KG1 (cell line): ENCODE measurements around the gene ROBO1.

Source experiments
- DNase-seq: peaks from one replicate; lab custom pipeline; 2025; lab: John Stamatoyannopoulos, UW

The ROBO1 gene

GRCh38 chr3:79670178-79670577, 97.6 kb downstream of the ROBO1 start:
- DNase-seq = no peak

DNA sequence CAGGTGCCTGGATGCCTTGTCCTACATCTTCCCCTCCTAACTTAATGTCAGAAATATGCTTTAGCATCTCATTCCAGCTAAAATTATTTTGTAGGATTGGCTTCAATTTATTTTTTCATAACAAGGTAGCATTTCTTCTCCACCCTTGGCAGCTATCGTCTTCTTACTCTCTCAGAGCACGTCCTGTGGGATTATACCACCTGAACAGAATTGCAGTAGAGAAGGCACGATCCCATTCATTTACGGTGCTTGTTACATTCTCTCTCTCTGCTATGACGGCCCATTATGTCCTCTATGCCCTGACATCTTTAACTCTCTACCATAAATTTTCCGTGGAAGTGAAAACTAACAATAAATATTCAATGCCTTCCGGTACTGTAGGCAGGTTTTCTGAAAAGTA, 103.3 kb downstream of the ROBO1 start:
- no peak for DNase-seq

- DNase-seq = no peak
These were observed 105.9 kb downstream of the ROBO1 start for GRCh38 chr3:79661896-79662295.

GRCh38 chr3:79657076-79657475, 110.7 kb downstream of the ROBO1 start:
- no peak for DNase-seq

DNA sequence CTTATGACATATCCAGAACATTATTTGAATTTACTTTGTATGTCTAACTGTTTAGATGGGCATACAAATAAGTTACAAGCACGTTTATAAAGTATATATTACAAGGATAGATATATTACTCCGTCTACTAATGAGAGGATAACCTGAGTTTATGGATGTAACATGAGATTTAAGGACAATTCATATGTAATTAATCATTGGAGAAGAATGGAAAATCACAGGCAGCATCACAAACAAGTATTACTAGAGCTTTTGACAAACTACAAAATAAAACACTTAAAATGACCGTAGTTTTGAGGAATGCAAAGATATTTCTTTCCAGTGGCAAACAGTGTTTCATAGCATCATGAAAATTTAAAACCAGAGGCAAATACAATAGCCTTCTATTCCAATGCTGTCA, 113.8 kb downstream of the ROBO1 start:
- DNase-seq = no peak

- DNase-seq = no peak
These were observed 114.5 kb downstream of the ROBO1 start for GRCh38 chr3:79653266-79653830.

- DNase-seq = no peak
These were observed 116.2 kb downstream of the ROBO1 start for GRCh38 chr3:79651536-79652065.

GRCh38 chr3:79639855-79640254, 127.9 kb downstream of the ROBO1 start:
- DNase-seq = no peak

DNA sequence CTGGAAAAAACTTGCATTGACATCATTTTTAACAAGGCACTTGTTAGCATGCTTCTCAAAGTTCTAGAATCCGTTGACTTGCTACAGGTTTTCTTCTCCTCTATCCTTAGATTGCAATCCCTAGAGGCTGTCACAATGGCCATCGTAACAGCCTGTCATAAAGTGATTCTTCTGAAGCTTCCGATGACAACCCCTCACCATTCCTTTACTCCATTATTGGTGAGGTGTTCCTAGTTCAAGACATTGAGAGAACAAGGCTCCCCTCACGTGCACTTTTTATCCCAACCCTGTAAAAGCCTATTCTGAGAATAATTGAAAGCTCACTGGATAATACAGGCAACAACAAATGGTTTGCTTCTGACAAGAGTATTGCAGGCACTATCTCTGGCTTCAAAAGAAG, 131.4 kb downstream of the ROBO1 start:
- DNase-seq = no peak

GRCh38 chr3:79632842-79633241, 135.0 kb downstream of the ROBO1 start:
- DNase-seq = no peak

DNA sequence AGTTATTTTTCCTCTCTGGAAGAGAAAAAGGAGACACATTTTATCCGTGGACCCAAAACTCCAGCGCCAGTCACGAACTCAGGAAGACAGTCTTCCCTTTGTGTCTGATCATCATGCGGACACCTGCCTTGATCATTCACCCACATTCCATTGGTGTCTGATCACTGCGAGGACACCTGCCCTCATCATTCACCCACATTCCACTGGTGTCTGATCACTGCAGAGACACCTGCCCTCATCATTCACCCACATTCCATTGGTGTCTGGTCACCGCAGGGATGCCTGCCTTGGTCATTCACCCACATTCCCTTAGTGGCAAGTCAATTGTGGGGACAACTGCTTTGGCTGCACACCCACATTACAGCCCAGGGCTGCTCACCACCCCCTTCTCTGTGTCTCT, 148.9 kb downstream of the ROBO1 start:
- no peak for DNase-seq

DNA sequence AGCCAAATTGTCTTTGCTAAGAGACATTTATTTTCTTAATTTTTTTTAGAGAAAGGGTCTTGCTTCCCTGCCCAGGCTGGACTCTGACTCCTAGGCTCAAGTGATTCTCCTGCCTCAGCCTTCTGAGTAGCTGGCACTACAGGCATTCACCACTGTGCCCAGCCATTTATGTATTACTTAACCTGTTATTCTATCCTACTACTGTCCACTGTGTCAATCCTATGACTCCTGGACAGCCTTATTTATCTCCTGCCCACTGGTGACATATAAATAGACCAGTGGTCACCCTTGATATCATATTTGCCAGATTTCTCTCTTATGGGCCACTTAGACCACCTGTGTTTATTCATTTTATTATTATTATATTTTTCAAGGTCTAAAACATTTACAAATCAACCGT, 161.4 kb downstream of the ROBO1 start:
- no peak for DNase-seq

DNA sequence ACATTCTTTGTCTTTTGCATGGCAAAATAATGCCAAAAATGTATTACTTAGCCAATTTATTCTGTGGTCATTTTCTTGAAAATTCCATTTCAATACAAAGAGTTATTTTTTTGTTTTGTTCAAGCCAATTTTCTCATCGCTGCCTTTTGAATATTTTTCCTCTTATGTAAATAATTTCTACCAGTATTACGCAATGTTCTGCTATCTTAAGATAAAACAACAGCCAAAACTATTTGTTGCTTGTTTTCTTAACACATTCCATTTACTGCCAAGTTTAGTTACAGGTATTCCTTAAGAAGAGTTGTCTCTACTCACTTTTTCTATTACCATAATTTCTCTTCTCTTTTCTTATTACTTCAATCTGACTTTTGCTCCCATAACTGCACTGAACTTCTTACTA, 163.1 kb downstream of the ROBO1 start:
- no peak for DNase-seq

DNA sequence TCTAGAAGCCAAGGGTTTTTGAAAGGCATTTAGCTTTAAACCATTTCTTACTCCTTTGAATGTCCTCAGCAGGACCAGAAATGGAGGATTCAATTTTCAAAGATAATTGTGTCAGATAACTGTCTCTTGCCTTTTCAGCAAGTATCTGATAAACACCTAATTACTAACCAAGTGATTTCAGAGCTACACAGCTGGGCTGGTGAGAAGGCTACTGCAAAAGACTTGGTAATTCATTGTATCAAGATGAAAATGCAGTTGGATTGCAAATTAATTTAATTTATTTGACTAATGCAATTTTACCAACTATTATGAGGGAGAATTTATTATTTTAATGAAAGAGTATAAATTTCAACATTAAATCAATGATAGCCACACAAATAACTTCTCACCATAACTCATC, 165.4 kb downstream of the ROBO1 start:
- DNase-seq = no peak

- DNase-seq = no peak
These were observed 169.2 kb downstream of the ROBO1 start for GRCh38 chr3:79598594-79598993.

- DNase-seq = no peak
These were observed 170.1 kb downstream of the ROBO1 start for GRCh38 chr3:79597709-79598108.

DNA sequence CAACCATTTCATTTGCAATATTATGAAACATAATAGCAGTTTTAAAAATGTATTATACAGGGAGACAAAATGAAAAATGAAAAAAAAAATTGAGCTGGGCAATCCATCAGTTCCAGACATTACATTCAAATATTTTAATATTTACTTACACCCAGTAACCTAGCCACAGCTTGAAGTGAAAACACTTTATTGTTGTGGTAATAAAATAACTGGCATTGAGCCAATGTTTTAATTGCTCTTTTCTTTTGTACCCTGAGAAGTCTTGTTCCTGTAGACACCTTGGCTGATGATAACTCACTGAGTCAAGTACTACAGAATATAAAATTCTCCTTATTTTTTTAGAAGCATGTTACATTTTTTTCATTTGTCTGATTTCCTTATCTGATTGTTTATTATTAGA, 180.6 kb downstream of the ROBO1 start:
- DNase-seq = no peak

GRCh38 chr3:79586232-79586631, 181.6 kb downstream of the ROBO1 start:
- DNase-seq = no peak

DNA sequence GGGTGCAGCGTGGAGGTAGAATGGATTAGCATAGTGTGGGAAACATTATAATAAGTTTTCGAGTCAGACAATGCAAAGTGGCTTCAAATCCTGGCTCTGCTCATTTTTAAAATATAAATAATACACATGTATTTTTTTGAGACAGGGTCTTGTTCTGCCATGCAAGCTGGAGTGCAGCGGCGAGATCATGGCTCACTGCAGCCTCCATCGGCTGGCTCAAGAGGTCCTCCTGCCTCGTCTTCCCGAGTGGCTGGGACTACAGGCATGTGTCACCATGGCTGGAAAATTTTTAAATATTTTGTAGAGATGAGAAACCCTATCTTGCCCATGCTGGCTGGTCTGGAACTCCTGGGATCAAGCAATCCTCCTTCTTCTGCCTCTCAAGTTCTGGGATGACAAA, 194.9 kb downstream of the ROBO1 start:
- no peak for DNase-seq

- no peak for DNase-seq
These were observed 198.9 kb downstream of the ROBO1 start for GRCh38 chr3:79568938-79569337.

GRCh38 chr3:79564192-79564591, 203.6 kb downstream of the ROBO1 start:
- no peak for DNase-seq

GRCh38 chr3:79560698-79561097, 207.1 kb downstream of the ROBO1 start:
- DNase-seq = no peak

GRCh38 chr3:79558943-79559342, 208.9 kb downstream of the ROBO1 start:
- no peak for DNase-seq

- no peak for DNase-seq
These were observed 212.1 kb downstream of the ROBO1 start for GRCh38 chr3:79555655-79556054.

- DNase-seq = no peak
These were observed 215.8 kb downstream of the ROBO1 start for GRCh38 chr3:79551997-79552396.
